Neural cell (in vitro differentiated cells): ENCODE data around the gene VAV3.

Experiments used
- CTCF ChIP-seq: fragments of 450-650 bp; IDR thresholded peaks from 2 replicates; pipeline ENCODE4 v1.5.1; 2014; ENCODE audit warnings: antibody characterized with exemption, mild to moderate bottlenecking, moderate library complexity; ENCODE audit not compliant: poor library complexity, severe bottlenecking
- EP300 ChIP-seq: fragments of 450-650 bp; conservative IDR thresholded peaks from 2 replicates; pipeline ENCODE4 v1.6.1; 2014; ENCODE audit warnings: antibody characterized with exemption, mild to moderate bottlenecking, moderate library complexity; ENCODE audit not compliant: poor library complexity, severe bottlenecking
- EZH2 ChIP-seq: fragments of 200-600, 300-800 bp; shearing (Covaris generic), sonication (generic); IDR thresholded peaks from 2 replicates; pipeline ENCODE4 v1.6.1; 2014; ENCODE audit warnings: antibody characterized with exemption, low read length, borderline replicate concordance, mild to moderate bottlenecking; ENCODE audit not compliant: insufficient read depth, poor library complexity, severe bottlenecking
- POLR2AphosphoS5 ChIP-seq: IDR thresholded peaks from 2 replicates; pipeline ENCODE4 v1.6.1; 2012
- RAD21 ChIP-seq: fragments of 450-650 bp; conservative IDR thresholded peaks from 2 replicates; pipeline ENCODE4 v1.6.1; 2014; ENCODE audit warnings: antibody characterized with exemption, mild to moderate bottlenecking, moderate library complexity

DNA sequence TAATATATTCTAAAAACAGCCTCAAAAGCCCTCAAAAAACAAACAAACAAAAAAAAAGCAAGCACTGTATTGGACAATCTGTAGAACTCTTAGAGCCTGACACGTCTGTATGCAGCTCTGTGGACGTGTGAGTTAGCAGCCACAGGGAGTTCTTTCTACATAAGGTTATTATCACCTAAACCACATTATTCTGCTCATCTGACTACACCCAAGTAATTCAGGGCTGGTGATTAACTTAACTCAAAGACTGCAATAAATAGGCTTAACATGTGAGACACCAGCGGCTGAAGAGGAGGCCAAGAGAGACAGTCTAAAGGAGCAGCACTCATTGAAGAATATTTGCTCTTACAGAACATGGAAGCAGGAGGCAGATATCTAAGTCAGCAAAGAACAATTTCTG, 316.0 kb downstream of the VAV3 start:
- no peak for TF ChIP-seq CTCF
- TF ChIP-seq EZH2, result no peak
- no peak for TF ChIP-seq POLR2AphosphoS5
- TF ChIP-seq RAD21, result no peak
- TF ChIP-seq EP300, result no peak
